ENCODE results near the gene PCDH9. TPM values are rescaled to one million over a fixed set of nuclear protein-coding genes. Genes with fewer than 3 reads are reported as not detected.

PCDH9 gene
- total RNA-seq, 1 experiment from 2014 or later = 5.8 TPM

DNA sequence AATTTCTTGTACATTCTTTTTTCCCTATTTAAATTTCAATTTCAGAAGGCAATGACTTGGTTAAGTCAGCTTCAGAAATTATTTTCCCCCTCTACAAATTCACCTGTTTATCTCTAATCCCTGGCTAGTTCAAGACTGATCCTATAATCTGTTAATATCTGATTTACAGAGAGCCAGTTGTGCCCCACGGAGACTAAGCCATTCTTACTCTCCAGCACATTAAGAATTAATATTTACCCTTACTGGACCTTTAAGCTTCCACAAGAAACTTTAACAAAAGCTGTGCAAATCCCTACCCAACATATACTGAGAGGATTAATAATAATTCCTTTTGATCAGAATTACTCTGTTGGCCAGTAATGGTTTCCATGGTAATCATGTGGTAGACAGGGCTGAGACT lies 786.2 kb downstream of the PCDH9 start:
- Histone ChIP-seq H3K36me3 (ENCODE audit: insufficient read depth, low read length, poor library complexity, severe bottlenecking) (no peaks in the 10 kb centered on the region), H3K27me3 (replicated peaks; ENCODE audit: insufficient read depth, low read depth, low read length, poor library complexity) (no peaks in the 10 kb centered on the region), H3K9me3 (ENCODE audit: low read depth, low read length, poor library complexity, severe bottlenecking) (no peaks in the 10 kb centered on the region), H3K4me1 (ENCODE audit: insufficient read depth, low read length, poor library complexity, severe bottlenecking) (no peaks in the 10 kb centered on the region), H3K27ac (ENCODE audit: low read depth, low read length, poor library complexity, severe bottlenecking) (no peak overlapping the region), H3K4me3 (ENCODE audit: low read depth, low read length, poor library complexity, severe bottlenecking) (no peak overlapping the region)
- no peak for DNase-seq (ENCODE audit: low spot score)
- POLR2A ChIA-PET (ENCODE audit: low non-redundant PET) = no interaction called here
- no TSS peak for BruUV-seq (replicated peaks)
- CTCF ChIA-PET = no interaction called here
- intact Hi-C loops (cut with micrococcal nuclease; ENCODE audit: unreplicated experiment) = no loop called here
- TF ChIP-seq, protein P1, sequence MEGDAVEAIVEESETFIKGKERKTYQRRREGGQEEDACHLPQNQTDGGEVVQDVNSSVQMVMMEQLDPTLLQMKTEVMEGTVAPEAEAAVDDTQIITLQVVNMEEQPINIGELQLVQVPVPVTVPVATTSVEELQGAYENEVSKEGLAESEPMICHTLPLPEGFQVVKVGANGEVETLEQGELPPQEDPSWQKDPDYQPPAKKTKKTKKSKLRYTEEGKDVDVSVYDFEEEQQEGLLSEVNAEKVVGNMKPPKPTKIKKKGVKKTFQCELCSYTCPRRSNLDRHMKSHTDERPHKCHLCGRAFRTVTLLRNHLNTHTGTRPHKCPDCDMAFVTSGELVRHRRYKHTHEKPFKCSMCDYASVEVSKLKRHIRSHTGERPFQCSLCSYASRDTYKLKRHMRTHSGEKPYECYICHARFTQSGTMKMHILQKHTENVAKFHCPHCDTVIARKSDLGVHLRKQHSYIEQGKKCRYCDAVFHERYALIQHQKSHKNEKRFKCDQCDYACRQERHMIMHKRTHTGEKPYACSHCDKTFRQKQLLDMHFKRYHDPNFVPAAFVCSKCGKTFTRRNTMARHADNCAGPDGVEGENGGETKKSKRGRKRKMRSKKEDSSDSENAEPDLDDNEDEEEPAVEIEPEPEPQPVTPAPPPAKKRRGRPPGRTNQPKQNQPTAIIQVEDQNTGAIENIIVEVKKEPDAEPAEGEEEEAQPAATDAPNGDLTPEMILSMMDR (conservative IDR thresholded peaks at IDR 0.05; ENCODE audit: low read depth, low read length) = no peak
- TF ChIP-seq EZH2 (IDR thresholded peaks at IDR 0.05; ENCODE audit: borderline replicate concordance, low read depth, low read length, poor library complexity, severe bottlenecking) = no peak

DNA sequence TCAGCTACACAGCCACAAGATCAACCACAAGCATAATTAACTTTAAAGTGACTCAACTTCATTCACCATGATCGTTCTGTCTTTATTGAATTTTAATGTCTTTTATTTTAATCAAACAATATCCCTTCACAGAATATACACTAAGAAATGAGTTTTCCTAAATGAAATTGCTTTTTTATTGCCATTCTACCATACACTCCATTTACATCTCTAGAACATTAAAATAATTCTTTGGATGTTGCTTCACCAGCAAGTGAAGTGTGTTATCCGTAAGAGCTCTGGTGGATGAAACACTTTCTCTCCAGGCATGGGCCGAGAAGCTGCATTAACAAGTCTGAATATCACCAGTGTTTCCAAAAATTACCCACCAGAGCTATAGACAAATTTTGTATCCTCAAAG lies 789.2 kb downstream of the PCDH9 start:
- POLR2A ChIA-PET (ENCODE audit: low non-redundant PET) = no interaction called here
- Histone ChIP-seq H3K4me1 (ENCODE audit: insufficient read depth, low read length, poor library complexity, severe bottlenecking) (no peaks in the 10 kb centered on the region), H3K27ac (ENCODE audit: low read depth, low read length, poor library complexity, severe bottlenecking) (no peak overlapping the region), H3K36me3 (ENCODE audit: insufficient read depth, low read length, poor library complexity, severe bottlenecking) (no peaks in the 10 kb centered on the region), H3K9me3 (ENCODE audit: low read depth, low read length, poor library complexity, severe bottlenecking) (no peaks in the 10 kb centered on the region), H3K27me3 (replicated peaks; ENCODE audit: insufficient read depth, low read depth, low read length, poor library complexity) (no peaks in the 10 kb centered on the region), H3K4me3 (ENCODE audit: low read depth, low read length, poor library complexity, severe bottlenecking) (no peak overlapping the region)
- BruUV-seq (replicated peaks) = no TSS peak
- CTCF ChIA-PET = no interaction called here
- TF ChIP-seq, protein P1 (conservative IDR thresholded peaks at IDR 0.05; ENCODE audit: low read depth, low read length) = no peak
- TF ChIP-seq EZH2 (IDR thresholded peaks at IDR 0.05; ENCODE audit: borderline replicate concordance, low read depth, low read length, poor library complexity, severe bottlenecking) = no peak
- intact Hi-C loops (cut with micrococcal nuclease; ENCODE audit: unreplicated experiment) = no loop called here
- no peak for DNase-seq (ENCODE audit: low spot score)

DNA sequence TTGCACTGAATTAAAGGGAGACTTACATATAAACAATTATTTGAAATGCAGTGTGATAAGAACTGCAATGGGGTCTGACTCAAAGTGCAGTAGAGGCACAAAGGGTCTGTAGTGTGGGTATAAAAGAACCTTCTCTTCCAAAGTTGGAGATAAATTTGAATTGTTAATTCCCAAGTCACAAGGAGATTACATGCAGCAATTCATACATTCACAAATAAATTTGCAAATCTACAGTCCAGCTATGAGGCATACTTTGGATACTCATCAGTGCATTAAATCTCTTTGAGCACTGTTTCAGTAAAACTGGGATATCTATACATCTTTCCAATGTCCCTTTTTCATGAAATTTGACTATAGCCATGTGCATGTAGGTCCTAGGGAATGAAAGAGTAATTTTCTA lies 799.4 kb downstream of the PCDH9 start:
- TF ChIP-seq, protein P1 (conservative IDR thresholded peaks at IDR 0.05; ENCODE audit: low read depth, low read length) = no peak
- no peak for TF ChIP-seq EZH2 (IDR thresholded peaks at IDR 0.05; ENCODE audit: borderline replicate concordance, low read depth, low read length, poor library complexity, severe bottlenecking)
- H3K27ac ChIP-seq (ENCODE audit: low read depth, low read length, poor library complexity, severe bottlenecking) = no peak overlapping the region
- BruUV-seq (replicated peaks) = no TSS peak
- intact Hi-C loops (cut with micrococcal nuclease; ENCODE audit: unreplicated experiment) = no loop called here
- DNase-seq (ENCODE audit: low spot score) = no peak
- CTCF ChIA-PET = no interaction called here
- no peaks in the 10 kb centered on the region for H3K4me1 ChIP-seq (ENCODE audit: insufficient read depth, low read length, poor library complexity, severe bottlenecking)
- H3K4me3 ChIP-seq (ENCODE audit: low read depth, low read length, poor library complexity, severe bottlenecking) = no peak overlapping the region
- H3K36me3 ChIP-seq (ENCODE audit: insufficient read depth, low read length, poor library complexity, severe bottlenecking) = no peaks in the 10 kb centered on the region
- no peaks in the 10 kb centered on the region for H3K27me3 ChIP-seq (replicated peaks; ENCODE audit: insufficient read depth, low read depth, low read length, poor library complexity)
- H3K9me3 ChIP-seq (ENCODE audit: low read depth, low read length, poor library complexity, severe bottlenecking) = no peaks in the 10 kb centered on the region
- POLR2A ChIA-PET (ENCODE audit: low non-redundant PET) = no interaction called here

Data from A673 (cell line).